CD8-positive, alpha-beta memory T cell (primary cell): ENCODE measurements around the gene FNDC3B. TPM values are rescaled to one million over a fixed set of nuclear protein-coding genes. Genes with fewer than 3 reads are reported as not detected.
A peak's percentile ranks its signal among the peaks of the same experiment; 100 is the strongest.

Experiments
- CTCF ChIA-PET: fragments of 350-600 bp; sonication (Branson Sonifier 250); formaldehyde crosslinking; loops from one replicate; lab custom pipeline; 2021; ENCODE audit warnings: antibody characterized with exemption; lab: Charles Lee
- POLR2A ChIA-PET: fragments of 350-600 bp; sonication (Branson Sonifier 250); formaldehyde crosslinking; loops from one replicate; lab custom pipeline; 2021; ENCODE audit warnings: antibody characterized with exemption; lab: Charles Lee
- DNase-seq, 5 donors: peaks; one replicate each; pipeline versions ENCODE4 v3.0.0 to v3.0.0-alpha.2; 2020 to 2022; ENCODE audit warnings: mixed read lengths in 1 of 5
- H3K27ac ChIP-seq: one replicate; pipeline ENCODE4 v1.7.0; 2013; ENCODE audit warnings: low read depth, mild to moderate bottlenecking, low read length, moderate library complexity
- H3K27me3 ChIP-seq: 2 replicates; pipeline ENCODE4 v1.7.0; 2013; ENCODE audit warnings: low read length, mild to moderate bottlenecking; ENCODE audit not compliant: insufficient read depth, poor library complexity, severe bottlenecking
- H3K36me3 ChIP-seq: 2 replicates; pipeline ENCODE4 v1.7.0; 2013; ENCODE audit warnings: mild to moderate bottlenecking, low read length, moderate library complexity; ENCODE audit not compliant: insufficient read depth
- H3K4me1 ChIP-seq: 2 replicates; pipeline ENCODE4 v1.7.0; 2013; ENCODE audit warnings: mild to moderate bottlenecking, low read length, moderate library complexity; ENCODE audit not compliant: insufficient read depth
- H3K4me3 ChIP-seq: 2 replicates; pipeline ENCODE4 v1.7.0; 2013; ENCODE audit warnings: mild to moderate bottlenecking, low read length
- H3K9me3 ChIP-seq: 2 replicates; pipeline ENCODE4 v1.7.0; 2013; ENCODE audit warnings: mild to moderate bottlenecking, low read length
- H3K27ac Mint-ChIP-seq, 8 donors: one replicate each; pipeline ENCODE4 v1.8.0; 2020 to 2021; ENCODE audit warnings: mixed read lengths in 8 of 8, mild to moderate bottlenecking in 6 of 8, inconsistent platforms in 3 of 8, moderate library complexity in 3 of 8
- H3K27me3 Mint-ChIP-seq, 2 donors: one replicate each; pipeline ENCODE4 v1.8.0; 2020 to 2021; ENCODE audit warnings: mixed read lengths in 2 of 2, mild to moderate bottlenecking in 1 of 2, moderate library complexity in 1 of 2
- H3K36me3 Mint-ChIP-seq, 3 donors: one replicate each; pipeline ENCODE4 v1.8.0; 2020 to 2021; ENCODE audit warnings: mixed read lengths in 3 of 3, inconsistent platforms in 1 of 3, mild to moderate bottlenecking in 1 of 3
- H3K4me1 Mint-ChIP-seq, 3 donors: one replicate each; pipeline ENCODE4 v1.8.0; 2020 to 2021; ENCODE audit warnings: mixed read lengths in 3 of 3, inconsistent platforms in 1 of 3, mild to moderate bottlenecking in 1 of 3
- H3K4me3 Mint-ChIP-seq, 7 donors: one replicate each; pipeline ENCODE4 v1.8.0; 2020 to 2021; ENCODE audit warnings: mixed read lengths in 7 of 7, mild to moderate bottlenecking in 6 of 7, moderate library complexity in 4 of 7, inconsistent platforms in 2 of 7
- H3K9me3 Mint-ChIP-seq, 5 donors: one replicate each; pipeline ENCODE4 v1.8.0; 2020 to 2022; ENCODE audit warnings: mixed read lengths in 5 of 5, mild to moderate bottlenecking in 3 of 5, moderate library complexity in 2 of 5, inconsistent platforms in 1 of 5
- polyA plus RNA-seq: library from polyadenylated mRNA; unstranded; fragments of 300-500 nt; fragmentation: Illumina TruSeq; gene quantifications from one replicate; pipeline ENCODE4 v1.2.3, GENCODE V29; 2021
- total RNA-seq, 2 experiments: library from RNA; stranded (reverse); gene quantifications; one replicate each; pipeline ENCODE4 v1.2.3, GENCODE V29; 2021

FNDC3B gene
- total and polyA plus RNA-seq, 3 experiments from 2014 or later, result 8.7 to 18.6 (median 17.4) TPM

GRCh38 chr3:172326993-172327392, 287.6 kb downstream of the FNDC3B start:
- Mint-ChIP-seq H3K4me3 (no peak overlapping the region), H3K27ac (peak overlapping the region in 2 of 8 donors; percentile 55 to 66), H3K4me1 (no peaks in the 10 kb centered on the region), H3K36me3 (peaks cover 0 to 39% (median 14%) of the 10 kb centered on the region in 3 donors), H3K27me3 (no peaks in the 10 kb centered on the region), H3K9me3 (no peaks in the 10 kb centered on the region)
- Histone ChIP-seq H3K27ac (no peak overlapping the region), H3K27me3 (no peaks in the 10 kb centered on the region), H3K9me3 (no peaks in the 10 kb centered on the region), H3K4me3 (no peak overlapping the region), H3K36me3 (peaks cover 3% of the 10 kb centered on the region), H3K4me1 (no peaks in the 10 kb centered on the region)
- no peak for DNase-seq
- ChIA-PET POLR2A (no interaction called here), CTCF (interaction anchor here (0.6 kb wide), 1 partner anchor 12 kb away, joined by 3 read pairs; no protein-coding TSS in a partner anchor)

- Histone ChIP-seq H3K27me3 (no peaks in the 10 kb centered on the region), H3K27ac (no peak overlapping the region), H3K36me3 (peaks cover 3% of the 10 kb centered on the region), H3K4me3 (no peak overlapping the region), H3K9me3 (no peaks in the 10 kb centered on the region), H3K4me1 (no peaks in the 10 kb centered on the region)
- ChIA-PET POLR2A (no interaction called here), CTCF (interaction anchor here (5.4 kb wide), 1 partner anchor 13 kb away, joined by 42 read pairs; no protein-coding TSS in a partner anchor)
- Mint-ChIP-seq H3K4me1 (peaks cover 2 to 6% (median 5%) of the 10 kb centered on the region in 3 donors), H3K27me3 (no peaks in the 10 kb centered on the region), H3K27ac (peak overlapping the region in 3 of 8 donors; percentile 8 to 86 (median 80)), H3K4me3 (no peak overlapping the region), H3K9me3 (no peaks in the 10 kb centered on the region), H3K36me3 (peaks cover 0 to 44% (median 14%) of the 10 kb centered on the region in 3 donors)
- no peak for DNase-seq
Measured at GRCh38 chr3:172328282-172328681, 288.9 kb downstream of the FNDC3B start.

GRCh38 chr3:172329070-172329469, 289.7 kb downstream of the FNDC3B start:
- no peaks in the 10 kb centered on the region for H3K27me3 Mint-ChIP-seq
- DNase-seq, result no peak
- no peaks in the 10 kb centered on the region for H3K9me3 ChIP-seq
- no peak overlapping the region for H3K27ac ChIP-seq
- H3K27ac Mint-ChIP-seq, result peak overlapping the region in 2 of 8 donors; percentile 52 to 77
- no peaks in the 10 kb centered on the region for H3K9me3 Mint-ChIP-seq
- H3K27me3 ChIP-seq, result no peaks in the 10 kb centered on the region
- no peak overlapping the region for H3K4me3 ChIP-seq
- no peak overlapping the region for H3K4me3 Mint-ChIP-seq
- ChIA-PET POLR2A (interaction anchor here (0.5 kb wide), 1 partner anchor 339 kb away, joined by 5 read pairs; no protein-coding TSS in a partner anchor), CTCF (interaction anchor here (5.4 kb wide), 1 partner anchor 13 kb away, joined by 42 read pairs; no protein-coding TSS in a partner anchor)
- peaks cover 3% of the 10 kb centered on the region for H3K36me3 ChIP-seq
- peaks cover 4 to 10% (median 5%) of the 10 kb centered on the region in 3 donors for H3K4me1 Mint-ChIP-seq
- peaks cover 0 to 40% (median 17%) of the 10 kb centered on the region in 3 donors for H3K36me3 Mint-ChIP-seq
- no peaks in the 10 kb centered on the region for H3K4me1 ChIP-seq

- no peaks in the 10 kb centered on the region for H3K9me3 ChIP-seq
- H3K27me3 Mint-ChIP-seq, result no peaks in the 10 kb centered on the region
- no peak for DNase-seq
- no peaks in the 10 kb centered on the region for H3K27me3 ChIP-seq
- ChIA-PET CTCF (interaction anchor here (0.8 to 5.4 kb wide), 3 partner anchors 11 to 295 kb away, joined by 3 to 42 read pairs (median 24); partner anchors contain the start of gene FNDC3B), POLR2A (no interaction called here)
- no peaks in the 10 kb centered on the region for H3K9me3 Mint-ChIP-seq
- peak overlapping the region in 1 of 8 donors; percentile 58 for H3K27ac Mint-ChIP-seq
- H3K4me3 Mint-ChIP-seq, result peak overlapping the region in 1 of 7 donors; percentile 45
- H3K4me1 Mint-ChIP-seq, result peaks cover 4 to 10% (median 5%) of the 10 kb centered on the region in 3 donors
- H3K36me3 ChIP-seq, result peaks cover 3% of the 10 kb centered on the region
- H3K4me1 ChIP-seq, result no peaks in the 10 kb centered on the region
- no peak overlapping the region for H3K4me3 ChIP-seq
- peaks cover 0 to 31% (median 16%) of the 10 kb centered on the region in 3 donors for H3K36me3 Mint-ChIP-seq
- no peak overlapping the region for H3K27ac ChIP-seq
Measured at GRCh38 chr3:172330413-172330812, 291.0 kb downstream of the FNDC3B start.

GRCh38 chr3:172332256-172333041, 293.1 kb downstream of the FNDC3B start:
- Mint-ChIP-seq H3K27me3 (no peaks in the 10 kb centered on the region), H3K4me3 (no peak overlapping the region), H3K27ac (peak overlapping the region in 3 of 8 donors; percentile 17 to 47 (median 30)), H3K4me1 (peaks cover 4 to 10% (median 5%) of the 10 kb centered on the region in 3 donors), H3K9me3 (no peaks in the 10 kb centered on the region), H3K36me3 (peaks cover 0 to 30% (median 8%) of the 10 kb centered on the region in 3 donors)
- peaks cover 3% of the 10 kb centered on the region for H3K36me3 ChIP-seq
- DNase-seq, result peak; percentile 27 to 70 (median 35)
- ChIA-PET CTCF (interaction anchor here (0.7 to 5.4 kb wide), 34 partner anchors 9 to 373 kb away, joined by 3 to 42 read pairs (median 4); partner anchors contain the start of gene FNDC3B), POLR2A (no interaction called here)
- H3K27me3 ChIP-seq, result no peaks in the 10 kb centered on the region
- no peaks in the 10 kb centered on the region for H3K9me3 ChIP-seq
- H3K4me3 ChIP-seq, result no peak overlapping the region
- no peaks in the 10 kb centered on the region for H3K4me1 ChIP-seq
- H3K27ac ChIP-seq, result no peak overlapping the region

GRCh38 chr3:172333042-172333377, 293.6 kb downstream of the FNDC3B start:
- H3K27me3 ChIP-seq, result no peaks in the 10 kb centered on the region
- ChIA-PET CTCF (interaction anchor here (0.7 to 5.4 kb wide), 33 partner anchors 9 to 374 kb away, joined by 3 to 42 read pairs (median 4); partner anchors contain the start of gene FNDC3B), POLR2A (no interaction called here)
- Mint-ChIP-seq H3K27ac (no peak overlapping the region), H3K4me1 (peaks cover 4 to 10% (median 5%) of the 10 kb centered on the region in 3 donors), H3K4me3 (no peak overlapping the region), H3K9me3 (no peaks in the 10 kb centered on the region), H3K27me3 (no peaks in the 10 kb centered on the region), H3K36me3 (peaks cover 0 to 33% (median 10%) of the 10 kb centered on the region in 3 donors)
- H3K9me3 ChIP-seq, result no peaks in the 10 kb centered on the region
- no peak for DNase-seq
- H3K27ac ChIP-seq, result no peak overlapping the region
- no peak overlapping the region for H3K4me3 ChIP-seq
- H3K4me1 ChIP-seq, result no peaks in the 10 kb centered on the region
- peaks cover 3% of the 10 kb centered on the region for H3K36me3 ChIP-seq

GRCh38 chr3:172333692-172334457, 294.5 kb downstream of the FNDC3B start:
- H3K27ac Mint-ChIP-seq, result peak overlapping the region in 1 of 8 donors; percentile 84
- ChIA-PET POLR2A (no interaction called here), CTCF (interaction anchor here (5.4 kb wide), 1 partner anchor 8 kb away, joined by 42 read pairs; no protein-coding TSS in a partner anchor)
- Histone ChIP-seq H3K4me3 (no peak overlapping the region), H3K9me3 (no peaks in the 10 kb centered on the region), H3K36me3 (no peaks in the 10 kb centered on the region), H3K4me1 (no peaks in the 10 kb centered on the region), H3K27ac (no peak overlapping the region), H3K27me3 (no peaks in the 10 kb centered on the region)
- H3K36me3 Mint-ChIP-seq, result peaks cover 0 to 35% (median 10%) of the 10 kb centered on the region in 3 donors
- H3K9me3 Mint-ChIP-seq, result no peaks in the 10 kb centered on the region
- no peak for DNase-seq
- H3K4me3 Mint-ChIP-seq, result peak overlapping the region in 1 of 7 donors; percentile 63
- no peaks in the 10 kb centered on the region for H3K27me3 Mint-ChIP-seq
- peaks cover 4 to 10% (median 5%) of the 10 kb centered on the region in 3 donors for H3K4me1 Mint-ChIP-seq
